Mesenchymal stem cell (in vitro differentiated cells and primary cell): ENCODE data around the gene COL11A2.
A peak's percentile ranks its signal among the peaks of the same experiment; 100 is the strongest.
"Not testable (repeated sequence)": the region's sequence is repeated elsewhere in the genome, so short reads cannot be mapped to it uniquely, and the experiment has no call there.

ENCODE experiments used
- DNase-seq: peaks from one replicate; pipeline ENCODE4 v3.0.0-alpha.2; 2013
- H2AFZ ChIP-seq: one replicate; pipeline ENCODE4 v1.6.1; 2013; ENCODE audit warnings: low read depth, mild to moderate bottlenecking, control low read depth, inconsistent platforms, low read length, moderate library complexity
- H2AK5ac ChIP-seq: 2 replicates; pipeline ENCODE4 v1.6.1; 2013; ENCODE audit warnings: low read length, moderate library complexity, mild to moderate bottlenecking, inconsistent platforms; ENCODE audit not compliant: severe bottlenecking
- H2BK120ac ChIP-seq: one replicate; pipeline ENCODE4 v1.6.1; 2013; ENCODE audit warnings: low read depth, mild to moderate bottlenecking, inconsistent platforms, low read length, moderate library complexity
- H2BK12ac ChIP-seq, 2 experiments: one replicate each; pipeline ENCODE4 v1.6.1; 2013; ENCODE audit warnings: inconsistent platforms in 2 of 2, low read length in 2 of 2, mild to moderate bottlenecking in 2 of 2, moderate library complexity in 2 of 2, control low read depth in 1 of 2
- H2BK15ac ChIP-seq: one replicate; pipeline ENCODE4 v1.6.1; 2013; ENCODE audit warnings: mild to moderate bottlenecking, low read depth, inconsistent platforms; ENCODE audit not compliant: poor library complexity, severe bottlenecking
- H2BK5ac ChIP-seq: 2 replicates; pipeline ENCODE4 v1.6.1; 2013; ENCODE audit warnings: low read depth, mild to moderate bottlenecking, low read length, control low read depth, inconsistent platforms; ENCODE audit not compliant: poor library complexity, severe bottlenecking
- H3K14ac ChIP-seq, 2 experiments: one replicate each; pipeline ENCODE4 v1.6.1; 2013; ENCODE audit warnings: inconsistent platforms in 2 of 2, low read length in 2 of 2, control low read depth in 1 of 2, mild to moderate bottlenecking in 1 of 2, moderate library complexity in 1 of 2
- H3K18ac ChIP-seq, 2 experiments: one replicate each; pipeline ENCODE4 v1.6.1; 2013; ENCODE audit warnings: inconsistent platforms in 2 of 2, low read length in 2 of 2, control low read depth in 1 of 2, low read depth in 1 of 2, mild to moderate bottlenecking in 1 of 2
- H3K23ac ChIP-seq, 2 experiments: one replicate each; pipeline ENCODE4 v1.6.1; 2013; ENCODE audit warnings: inconsistent platforms in 2 of 2, low read length in 2 of 2, mild to moderate bottlenecking in 2 of 2, moderate library complexity in 2 of 2, control low read depth in 1 of 2
- H3K27ac ChIP-seq: 2 replicates; pipeline ENCODE4 v1.5.1; 2013; ENCODE audit warnings: mild to moderate bottlenecking, moderate library complexity, low read length, control low read depth, inconsistent platforms; ENCODE audit not compliant: poor library complexity, severe bottlenecking
- H3K27me3 ChIP-seq, 2 experiments: 2 replicates each; pipeline versions ENCODE4 v1.6.1 to v1.7.0; 2013; ENCODE audit warnings: low read length in 2 of 2, mild to moderate bottlenecking in 2 of 2, moderate library complexity in 2 of 2, control low read depth in 1 of 2, inconsistent platforms in 1 of 2; ENCODE audit not compliant: control insufficient read depth in 1 of 2, insufficient read depth in 1 of 2
- H3K36me3 ChIP-seq, 2 experiments: 2 replicates each; pipeline versions ENCODE4 v1.6.1 to v1.7.0; 2013; ENCODE audit warnings: low read length in 2 of 2, control low read depth in 1 of 2, inconsistent platforms in 1 of 2, low read depth in 1 of 2, mild to moderate bottlenecking in 1 of 2; ENCODE audit not compliant: insufficient read depth in 2 of 2, control insufficient read depth in 1 of 2
- H3K4ac ChIP-seq, 2 experiments: one replicate each; pipeline ENCODE4 v1.6.1; 2013; ENCODE audit warnings: inconsistent platforms in 2 of 2, low read length in 2 of 2, mild to moderate bottlenecking in 2 of 2, moderate library complexity in 2 of 2, control low read depth in 1 of 2, low read depth in 1 of 2
- H3K4me1 ChIP-seq: 2 replicates; pipeline ENCODE4 v1.6.1; 2013; ENCODE audit warnings: low read depth, low read length, control low read depth; ENCODE audit not compliant: control insufficient read depth, insufficient read depth
- H3K4me2 ChIP-seq: 2 replicates; pipeline ENCODE4 v1.6.1; 2013; ENCODE audit warnings: low read length, mild to moderate bottlenecking, inconsistent platforms; ENCODE audit not compliant: poor library complexity, severe bottlenecking
- H3K4me3 ChIP-seq, 2 experiments: 2 replicates each; pipeline versions ENCODE4 v1.5.1 to v1.7.0; 2013; ENCODE audit warnings: low read length in 2 of 2, mild to moderate bottlenecking in 2 of 2, control low read depth in 1 of 2, low read depth in 1 of 2; ENCODE audit not compliant: insufficient read depth in 1 of 2
- H3K79me1 ChIP-seq: replicated peaks from 2 replicates; pipeline ENCODE4 v1.6.1; 2013; ENCODE audit warnings: mild to moderate bottlenecking, control low read depth, low read length, inconsistent platforms; ENCODE audit not compliant: poor library complexity, severe bottlenecking
- H3K9ac ChIP-seq: 2 replicates; pipeline ENCODE4 v1.7.0; 2013; ENCODE audit warnings: mild to moderate bottlenecking, low read length, moderate library complexity
- H3K9me3 ChIP-seq: 2 replicates; pipeline ENCODE4 v1.7.0; 2013; ENCODE audit warnings: mild to moderate bottlenecking, low read length; ENCODE audit not compliant: control insufficient read depth
- H4K8ac ChIP-seq: one replicate; pipeline ENCODE4 v1.6.1; 2013; ENCODE audit warnings: inconsistent platforms, mild to moderate bottlenecking, low read length, moderate library complexity
- H4K91ac ChIP-seq: one replicate; pipeline ENCODE4 v1.6.1; 2013; ENCODE audit warnings: mild to moderate bottlenecking, low read length, inconsistent platforms
- WGBS: methylation state at CpG from one replicate; pipeline ENCODE4 v1.1.7; 2013; ENCODE audit warnings: mixed read lengths; 5-methylcytosine and 5-hydroxymethylcytosine counted together

Gene COL11A2

GRCh38 chr6:33150560-33150959 is 41.7 kb downstream of the COL11A2 start:
- peaks cover 11 to 13% of the 10 kb centered on the region in 2 experiments for H3K27me3 ChIP-seq

GRCh38 chr6:33147807-33148666 is 44.2 kb downstream of the COL11A2 start:
- Histone ChIP-seq H2BK12ac (no peak overlapping the region), H2BK5ac (no peak overlapping the region), H3K9me3 (peaks cover 9% of the 10 kb centered on the region), H3K23ac (no peak overlapping the region), H2BK120ac (no peak overlapping the region), H4K91ac (no peak overlapping the region), H3K27ac (no peak overlapping the region), H2BK15ac (no peak overlapping the region), H3K14ac (no peak overlapping the region), H3K36me3 (no peaks in the 10 kb centered on the region), H3K4ac (no peak overlapping the region), H4K8ac (no peak overlapping the region), H3K27me3 (peaks cover 11 to 14% of the 10 kb centered on the region in 2 experiments), H2AK5ac (no peak overlapping the region), H3K4me2 (no peak overlapping the region), H3K18ac (no peak overlapping the region), H3K4me3 (no peak overlapping the region), H3K4me1 (peaks cover 2% of the 10 kb centered on the region), H2AFZ (no peak overlapping the region), H3K79me1 (no peaks in the 10 kb centered on the region), H3K9ac (peak overlapping the region; percentile 47)
- WGBS: 20% methylated on average over 4 of the region's 8 CpGs
- peak; percentile 60 for DNase-seq

More at GRCh38 chr6:33150560-33150959, 41.7 kb downstream of the COL11A2 start:
- not testable (repeated sequence) for DNase-seq, H3K9ac ChIP-seq, H3K27ac ChIP-seq, H4K8ac ChIP-seq, H2AK5ac ChIP-seq, H3K79me1 ChIP-seq, H3K36me3 ChIP-seq, H2BK120ac ChIP-seq, H2BK5ac ChIP-seq, H2BK15ac ChIP-seq, H4K91ac ChIP-seq, H2BK12ac ChIP-seq, H3K23ac ChIP-seq, H2AFZ ChIP-seq, H3K9me3 ChIP-seq, H3K4me2 ChIP-seq, H3K18ac ChIP-seq, H3K4me3 ChIP-seq, H3K14ac ChIP-seq, H3K4ac ChIP-seq, H3K4me1 ChIP-seq
- 98% methylated on average over 3 of the region's 3 CpGs for WGBS

DNA sequence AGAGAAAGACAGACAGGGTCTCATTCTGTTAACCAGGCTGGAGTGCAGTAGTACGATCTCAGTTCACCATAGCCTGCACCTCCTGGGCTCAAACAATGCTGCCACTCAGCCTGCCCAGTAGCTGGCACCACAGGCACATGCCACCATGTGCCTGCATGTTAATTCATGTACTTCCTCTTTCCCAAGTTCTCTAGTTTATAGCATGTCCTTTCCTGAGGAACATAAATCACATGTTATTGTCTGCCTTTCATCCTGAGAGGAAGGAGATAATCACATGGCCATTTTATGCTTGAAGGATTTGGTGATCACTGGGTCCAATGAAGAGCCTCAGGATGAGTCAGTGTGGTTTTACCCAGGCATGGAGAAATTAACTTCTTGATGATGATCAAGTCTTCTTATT is 47.9 kb downstream of the COL11A2 start:
- Histone ChIP-seq H2AK5ac (no peak overlapping the region), H3K9ac (no peak overlapping the region), H3K4ac (no peak overlapping the region), H3K23ac (no peak overlapping the region), H3K18ac (no peak overlapping the region), H3K27ac (no peak overlapping the region), H2BK15ac (no peak overlapping the region), H2AFZ (no peak overlapping the region), H3K9me3 (peaks cover 2% of the 10 kb centered on the region), H4K91ac (no peak overlapping the region), H3K27me3 (peaks cover 5 to 36% of the 10 kb centered on the region in 2 experiments), H2BK120ac (no peak overlapping the region), H3K4me1 (peaks cover 2% of the 10 kb centered on the region), H3K4me2 (no peak overlapping the region), H3K4me3 (no peak overlapping the region), H4K8ac (no peak overlapping the region), H3K79me1 (no peaks in the 10 kb centered on the region), H2BK5ac (no peak overlapping the region), H3K36me3 (no peaks in the 10 kb centered on the region), H3K14ac (no peak overlapping the region), H2BK12ac (no peak overlapping the region)
- 100% methylated on average over 1 of the region's 1 CpG for WGBS
- DNase-seq: peak; percentile 18

GRCh38 chr6:33143113-33143770 is 49.0 kb downstream of the COL11A2 start:
- peaks cover 2% of the 10 kb centered on the region for H3K4me1 ChIP-seq
- whole genome bisulfite sequencing: 80% methylated on average over 8 of the region's 14 CpGs
- H3K14ac ChIP-seq: no peak overlapping the region

More at GRCh38 chr6:33143113-33143770, 49.0 kb downstream of the COL11A2 start:
- Histone ChIP-seq H2BK120ac (no peak overlapping the region), H3K27ac (no peak overlapping the region), H3K9me3 (peaks cover 2% of the 10 kb centered on the region), H2AFZ (no peak overlapping the region), H4K8ac (peak overlapping the region; percentile 4), H3K9ac (no peak overlapping the region), H2BK5ac (no peak overlapping the region), H3K27me3 (peaks cover 0 to 35% of the 10 kb centered on the region in 2 experiments), H3K36me3 (no peaks in the 10 kb centered on the region), H3K18ac (no peak overlapping the region), H2AK5ac (no peak overlapping the region), H4K91ac (no peak overlapping the region), H2BK12ac (no peak overlapping the region), H2BK15ac (no peak overlapping the region), H3K4me3 (no peak overlapping the region), H3K4ac (no peak overlapping the region), H3K79me1 (no peaks in the 10 kb centered on the region), H3K23ac (no peak overlapping the region), H3K4me2 (no peak overlapping the region)
- DNase-seq: no peak
